Activated CD4-positive, CD25-positive, alpha-beta regulatory T cell (primary cell): ENCODE results near the gene MEF2A.
"Not testable (repeated sequence)": the region's sequence is repeated elsewhere in the genome, so short reads cannot be mapped to it uniquely, and the experiment has no call there.

Source experiments
- DNase-seq, 4 experiments: peaks; one replicate each; lab custom pipeline; 2025; lab: John Stamatoyannopoulos, UW

The MEF2A gene

GRCh38 chr15:99651023-99651807 lies 85.4 kb downstream of the MEF2A start:
- no peak for DNase-seq

- DNase-seq, result no peak
Measured at GRCh38 chr15:99656205-99656604, 90.4 kb downstream of the MEF2A start.

GRCh38 chr15:99657996-99658395 lies 92.2 kb downstream of the MEF2A start:
- DNase-seq, result no peak

- DNase-seq, result no peak
Measured at GRCh38 chr15:99662903-99663302, 97.1 kb downstream of the MEF2A start.

GRCh38 chr15:99666073-99666472 lies 100.3 kb downstream of the MEF2A start:
- not testable (repeated sequence) for DNase-seq

- DNase-seq, result no peak
Measured at GRCh38 chr15:99668533-99669182, 102.9 kb downstream of the MEF2A start.

GRCh38 chr15:99669250-99669649 lies 103.5 kb downstream of the MEF2A start:
- DNase-seq, result no peak

GRCh38 chr15:99671926-99672635 lies 106.3 kb downstream of the MEF2A start:
- no peak for DNase-seq

GRCh38 chr15:99673111-99673510 lies 107.3 kb downstream of the MEF2A start:
- no peak for DNase-seq

GRCh38 chr15:99674279-99674678 lies 108.5 kb downstream of the MEF2A start:
- DNase-seq, result no peak

- DNase-seq, result no peak
Measured at GRCh38 chr15:99677540-99678134, 111.9 kb downstream of the MEF2A start.

GRCh38 chr15:99680276-99680675 lies 114.5 kb downstream of the MEF2A start:
- DNase-seq, result no peak

GRCh38 chr15:99681990-99682389 lies 116.2 kb downstream of the MEF2A start:
- no peak for DNase-seq

GRCh38 chr15:99682455-99682854 lies 116.7 kb downstream of the MEF2A start:
- DNase-seq, result no peak

- no peak for DNase-seq
Measured at GRCh38 chr15:99683000-99683670, 117.4 kb downstream of the MEF2A start.

- no peak for DNase-seq
Measured at GRCh38 chr15:99686290-99686689, 120.5 kb downstream of the MEF2A start.

GRCh38 chr15:99692825-99693224 lies 127.0 kb downstream of the MEF2A start:
- no peak for DNase-seq

- DNase-seq, result no peak
Measured at GRCh38 chr15:99696096-99696495, 130.3 kb downstream of the MEF2A start.

- DNase-seq, result no peak
Measured at GRCh38 chr15:99702895-99703602, 137.3 kb downstream of the MEF2A start.

- no peak for DNase-seq
Measured at GRCh38 chr15:99703603-99704443, 138.0 kb downstream of the MEF2A start.
